ENCODE measurements around the gene RTP5.

GRCh38 chr2:241891988-241892298 is 22.4 kb downstream of the RTP5 start:
- no peak for TF ChIP-seq POLR2AphosphoS5 (IDR thresholded peaks at IDR 0.05; ENCODE audit: low read depth, low read length)
- no peak for TF ChIP-seq MEF2A (IDR thresholded peaks at IDR 0.05; ENCODE audit: borderline replicate concordance, low read depth)
- no peak for TF ChIP-seq MXI1 (IDR thresholded peaks at IDR 0.05; ENCODE audit: low read depth, low read length)
- TF ChIP-seq USF1 (IDR thresholded peaks at IDR 0.05; ENCODE audit: borderline replicate concordance, low read depth), result no peak
- TF ChIP-seq CTCF (IDR thresholded peaks at IDR 0.05), result no peak
- no peak for TF ChIP-seq YY1 (IDR thresholded peaks at IDR 0.05; ENCODE audit: low read depth)
- TF ChIP-seq EP300 (IDR thresholded peaks at IDR 0.05; ENCODE audit: borderline replicate concordance in 1 of 2, low read depth in 1 of 2, low read length in 1 of 2), result no peak
- TF ChIP-seq SIN3A (IDR thresholded peaks at IDR 0.05; ENCODE audit: borderline replicate concordance, low read depth, low read length), result no peak
